ENCODE data around the gene TUSC2.

GRCh38 chr3:50304601-50305000, 23.4 kb downstream of the TUSC2 start:
- no peak for TF ChIP-seq POLR2A (IDR thresholded peaks at IDR 0.05)
- TF ChIP-seq, protein P1, sequence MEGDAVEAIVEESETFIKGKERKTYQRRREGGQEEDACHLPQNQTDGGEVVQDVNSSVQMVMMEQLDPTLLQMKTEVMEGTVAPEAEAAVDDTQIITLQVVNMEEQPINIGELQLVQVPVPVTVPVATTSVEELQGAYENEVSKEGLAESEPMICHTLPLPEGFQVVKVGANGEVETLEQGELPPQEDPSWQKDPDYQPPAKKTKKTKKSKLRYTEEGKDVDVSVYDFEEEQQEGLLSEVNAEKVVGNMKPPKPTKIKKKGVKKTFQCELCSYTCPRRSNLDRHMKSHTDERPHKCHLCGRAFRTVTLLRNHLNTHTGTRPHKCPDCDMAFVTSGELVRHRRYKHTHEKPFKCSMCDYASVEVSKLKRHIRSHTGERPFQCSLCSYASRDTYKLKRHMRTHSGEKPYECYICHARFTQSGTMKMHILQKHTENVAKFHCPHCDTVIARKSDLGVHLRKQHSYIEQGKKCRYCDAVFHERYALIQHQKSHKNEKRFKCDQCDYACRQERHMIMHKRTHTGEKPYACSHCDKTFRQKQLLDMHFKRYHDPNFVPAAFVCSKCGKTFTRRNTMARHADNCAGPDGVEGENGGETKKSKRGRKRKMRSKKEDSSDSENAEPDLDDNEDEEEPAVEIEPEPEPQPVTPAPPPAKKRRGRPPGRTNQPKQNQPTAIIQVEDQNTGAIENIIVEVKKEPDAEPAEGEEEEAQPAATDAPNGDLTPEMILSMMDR (IDR thresholded peaks at IDR 0.05) = no peak

Data from testis (tissue), 2 donors.